GM19240 (cell line): ENCODE measurements around the gene PAX7.
"Not testable (repeated sequence)": the region's sequence is repeated elsewhere in the genome, so short reads cannot be mapped to it uniquely, and the experiment has no call there.

Source experiments
- DNase-seq: peaks from one replicate; pipeline ENCODE4 v3.0.0; 2011; ENCODE audit warnings: low spot score; ENCODE audit not compliant: insufficient read length

PAX7 gene

DNA sequence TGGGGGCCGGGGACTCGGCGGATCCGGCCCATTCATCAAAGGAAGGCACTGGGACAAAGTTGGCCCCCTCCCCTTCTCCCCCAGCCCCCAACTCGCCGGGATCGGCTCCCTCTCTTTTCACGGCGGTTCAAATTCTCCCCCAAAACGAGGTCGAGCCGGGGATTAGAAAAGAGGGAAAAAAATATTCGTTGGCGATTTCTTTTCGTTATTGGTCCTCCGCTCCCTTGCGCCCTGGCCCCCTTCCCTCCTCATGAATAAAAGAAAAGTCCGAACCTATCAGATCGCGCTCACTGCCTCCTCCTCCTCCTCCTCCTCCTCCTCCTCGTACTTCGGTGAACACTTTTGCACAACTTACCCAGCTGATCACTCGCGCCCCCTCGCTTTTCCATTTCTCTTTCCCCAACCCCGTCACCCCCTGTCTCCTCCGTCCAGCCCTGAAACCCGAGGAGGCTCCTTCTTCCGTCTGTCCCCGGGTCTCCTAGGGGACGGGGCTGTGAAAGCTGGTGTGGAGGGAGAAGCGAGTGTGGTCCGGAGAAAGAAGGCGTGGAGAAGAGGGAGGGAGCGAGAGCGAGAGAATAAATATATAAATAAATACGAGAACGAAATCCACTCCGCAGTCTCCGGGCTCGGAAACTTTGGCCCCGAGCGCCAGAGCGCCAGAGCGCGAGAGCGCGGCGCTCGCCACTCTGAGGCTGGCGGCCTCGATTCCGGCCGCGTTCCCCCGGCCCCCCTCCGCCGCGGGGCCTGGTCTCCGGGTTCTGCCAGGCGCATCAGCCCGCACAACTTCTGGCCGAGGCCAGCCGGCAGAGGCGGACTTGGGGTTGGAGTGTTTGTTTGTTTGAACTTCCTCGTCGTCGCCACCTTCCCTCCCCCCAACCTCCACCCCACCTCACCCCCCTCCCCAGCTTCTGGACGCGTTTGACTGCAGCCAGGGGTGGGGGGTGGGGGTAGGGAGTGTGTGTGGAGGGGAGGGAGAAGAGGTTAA is at the start of gene PAX7:
Gene PAX7 (plus strand): TSS at position 336 of the 985 bp plus-strand sequence. CDS start 758 bp downstream, outside the sequence.
- no peak for DNase-seq

DNA sequence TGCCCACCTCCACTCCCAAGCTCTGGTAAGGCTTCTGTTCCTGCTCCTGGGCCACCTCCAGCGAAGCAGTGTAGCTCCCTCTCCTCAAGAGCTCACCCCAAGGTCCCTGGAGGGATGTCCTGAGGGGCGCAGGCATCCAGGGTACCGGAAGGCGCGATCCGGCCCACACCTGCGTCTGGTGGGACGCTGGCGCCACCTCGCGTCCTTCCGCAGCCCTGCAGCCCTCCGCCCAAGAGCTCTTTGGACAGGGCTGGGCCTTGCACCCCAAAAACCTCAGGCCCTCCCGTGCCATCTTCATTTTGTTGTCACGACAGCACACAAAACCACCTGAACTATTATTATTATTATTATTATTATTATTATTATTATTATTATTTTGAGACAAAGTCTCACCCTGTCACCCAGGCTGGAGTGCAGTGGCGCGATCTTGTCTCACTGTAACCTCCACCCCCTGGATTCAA is 49.2 kb upstream of the PAX7 start:
- DNase-seq = peak; percentile 66

DNA sequence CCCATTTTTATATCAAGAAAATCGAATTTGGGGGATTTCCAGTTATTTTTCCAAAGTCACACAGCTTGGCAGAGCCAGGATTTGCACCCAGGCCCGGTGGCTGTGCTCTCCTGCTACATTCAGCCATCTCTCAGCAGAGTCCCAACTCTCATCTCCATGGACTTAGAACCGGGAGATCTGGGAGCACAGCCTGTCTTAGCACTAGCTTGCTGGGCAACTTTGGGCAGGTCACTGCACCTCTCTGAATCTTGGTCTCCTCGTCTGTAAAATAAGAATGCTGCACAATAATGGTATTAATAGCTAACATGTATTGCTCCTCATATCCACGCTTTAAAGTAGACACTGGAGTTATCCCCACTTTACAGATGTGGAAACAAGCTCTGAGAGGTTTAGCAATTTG is 47.8 kb upstream of the PAX7 start:
- DNase-seq = no peak

DNA sequence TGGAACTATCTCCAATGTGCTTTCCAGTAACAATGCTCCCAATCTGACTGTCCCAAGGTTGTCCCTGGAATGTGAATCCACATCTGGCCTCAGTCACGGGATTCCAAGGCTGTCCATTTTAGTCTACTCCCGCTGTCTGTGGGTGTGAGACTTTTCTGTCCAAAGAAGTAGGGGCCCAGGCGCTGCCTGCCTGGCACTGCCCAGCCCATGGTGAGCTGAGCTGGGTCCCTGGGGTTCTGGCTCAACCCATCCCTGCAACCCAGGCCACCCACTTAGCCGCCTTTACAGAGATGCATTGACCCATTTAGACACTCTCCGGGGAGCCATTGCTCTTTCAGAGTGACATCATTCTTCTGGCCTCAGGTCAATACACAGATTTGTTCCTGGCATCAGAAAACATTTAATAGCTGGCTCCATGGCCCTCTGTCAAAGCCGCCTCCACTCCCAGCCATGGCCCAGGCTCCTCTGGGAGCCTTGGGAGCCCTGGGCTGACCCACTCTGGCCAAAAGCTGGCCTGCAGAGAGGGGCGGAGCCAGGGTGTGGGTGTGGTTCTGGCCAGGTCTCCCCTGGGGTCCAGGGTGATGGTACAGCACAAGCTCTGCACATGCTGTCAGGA is 47.2 kb upstream of the PAX7 start:
- DNase-seq = no peak

GRCh38 chr1:18586016-18586415 is 44.6 kb upstream of the PAX7 start:
- DNase-seq = not testable (repeated sequence)

GRCh38 chr1:18588093-18588492 is 42.6 kb upstream of the PAX7 start:
- DNase-seq = no peak

DNA sequence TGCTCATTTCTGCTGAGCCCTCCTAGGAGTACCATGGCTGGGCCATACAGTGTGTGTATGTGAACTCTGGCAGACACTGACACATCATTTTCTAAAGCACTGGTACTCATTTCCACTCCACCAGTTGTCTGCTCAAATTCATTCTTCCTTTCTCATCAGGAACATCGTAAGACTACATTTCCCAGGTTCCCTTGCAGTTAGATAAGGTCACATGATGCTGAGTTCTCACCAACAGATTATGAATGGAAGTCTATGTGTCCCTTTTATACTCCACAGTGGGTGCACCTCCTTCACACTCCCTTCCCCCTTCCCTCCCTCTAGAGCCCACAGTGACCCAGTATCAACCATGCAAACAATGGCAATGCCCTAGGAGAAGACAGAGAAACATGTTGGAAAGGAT is 38.3 kb upstream of the PAX7 start:
- DNase-seq = no peak

GRCh38 chr1:18597160-18598042 is 33.2 kb upstream of the PAX7 start:
- peak; percentile 32 for DNase-seq

GRCh38 chr1:18599086-18599485 is 31.6 kb upstream of the PAX7 start:
- DNase-seq = no peak

DNA sequence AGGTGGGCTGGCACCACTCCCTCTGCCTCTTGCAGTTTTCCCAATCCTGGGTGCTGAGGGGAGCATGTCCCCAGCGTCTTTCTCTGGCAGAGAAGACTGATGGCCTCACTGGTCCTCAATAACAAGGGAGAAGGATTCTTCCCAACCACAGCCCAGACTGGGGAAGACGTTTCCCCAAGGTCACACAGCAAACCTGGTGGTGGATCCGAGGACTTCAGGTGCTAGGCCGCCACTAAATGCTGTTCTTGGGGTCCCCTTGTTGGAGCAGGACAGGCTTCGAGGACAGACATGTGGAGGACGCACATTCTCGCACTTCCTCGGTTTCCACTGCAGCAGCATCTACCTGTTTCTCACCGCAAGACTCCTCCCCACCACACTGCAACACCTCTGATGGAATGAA is 30.9 kb upstream of the PAX7 start:
- no peak for DNase-seq

- DNase-seq = no peak
Observed at GRCh38 chr1:18602533-18603211, 28.0 kb upstream of the PAX7 start.

DNA sequence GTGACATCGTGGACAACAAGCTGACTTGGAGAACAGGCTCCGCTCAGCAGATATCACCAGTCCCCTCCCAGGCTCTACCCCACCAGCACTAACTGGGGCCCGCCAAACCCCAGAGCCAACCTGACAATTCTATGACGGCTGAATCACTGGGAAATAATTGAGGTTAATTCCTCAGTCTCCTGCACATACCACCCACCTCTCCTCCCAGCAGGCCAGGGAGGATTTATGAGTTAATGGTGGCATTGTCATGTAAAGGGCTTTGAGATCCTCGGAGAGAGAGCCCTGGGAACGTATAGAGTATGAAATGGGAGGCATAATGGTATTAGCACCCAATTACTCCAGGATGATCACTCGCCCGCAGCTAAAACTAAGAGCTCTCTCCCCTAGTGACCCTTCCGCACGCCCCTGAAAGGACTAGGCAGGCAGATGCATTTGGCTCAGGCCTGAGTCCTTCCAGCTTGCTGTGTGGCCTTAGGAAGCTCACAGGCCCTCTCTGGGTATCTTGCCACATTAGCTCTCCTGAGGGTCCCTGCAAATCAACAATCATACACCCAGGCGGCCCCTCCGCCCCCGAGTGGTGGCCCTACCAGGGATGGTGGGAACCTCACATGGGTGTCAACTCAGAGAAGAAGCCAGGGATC is 27.3 kb upstream of the PAX7 start:
- DNase-seq = no peak

GRCh38 chr1:18606443-18607288 is 24.0 kb upstream of the PAX7 start:
- DNase-seq = no peak

- no peak for DNase-seq
Observed at GRCh38 chr1:18607289-18607760, 23.3 kb upstream of the PAX7 start.

- no peak for DNase-seq
Observed at GRCh38 chr1:18608534-18608933, 22.1 kb upstream of the PAX7 start.

- no peak for DNase-seq
Observed at GRCh38 chr1:18611311-18611710, 19.3 kb upstream of the PAX7 start.

DNA sequence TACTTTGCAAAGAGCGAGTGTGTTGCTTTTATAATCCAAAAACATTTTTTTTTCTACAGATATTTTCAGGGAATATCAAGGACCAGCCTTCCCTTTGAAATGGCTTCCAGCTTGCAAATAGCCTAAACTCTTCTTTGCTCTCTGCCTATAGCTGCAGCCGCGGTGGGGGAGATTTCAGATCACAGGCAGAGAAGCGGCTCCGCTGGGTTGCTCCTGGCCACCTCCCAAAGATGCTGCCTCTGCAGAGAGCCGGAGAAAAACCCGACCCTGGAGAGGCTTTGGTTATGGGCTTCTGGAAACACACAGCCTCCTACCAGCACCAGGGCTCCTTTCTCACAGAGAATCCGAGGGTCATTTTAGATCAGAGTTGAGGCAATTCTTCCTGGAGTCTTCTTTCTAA is 18.6 kb upstream of the PAX7 start:
- no peak for DNase-seq

DNA sequence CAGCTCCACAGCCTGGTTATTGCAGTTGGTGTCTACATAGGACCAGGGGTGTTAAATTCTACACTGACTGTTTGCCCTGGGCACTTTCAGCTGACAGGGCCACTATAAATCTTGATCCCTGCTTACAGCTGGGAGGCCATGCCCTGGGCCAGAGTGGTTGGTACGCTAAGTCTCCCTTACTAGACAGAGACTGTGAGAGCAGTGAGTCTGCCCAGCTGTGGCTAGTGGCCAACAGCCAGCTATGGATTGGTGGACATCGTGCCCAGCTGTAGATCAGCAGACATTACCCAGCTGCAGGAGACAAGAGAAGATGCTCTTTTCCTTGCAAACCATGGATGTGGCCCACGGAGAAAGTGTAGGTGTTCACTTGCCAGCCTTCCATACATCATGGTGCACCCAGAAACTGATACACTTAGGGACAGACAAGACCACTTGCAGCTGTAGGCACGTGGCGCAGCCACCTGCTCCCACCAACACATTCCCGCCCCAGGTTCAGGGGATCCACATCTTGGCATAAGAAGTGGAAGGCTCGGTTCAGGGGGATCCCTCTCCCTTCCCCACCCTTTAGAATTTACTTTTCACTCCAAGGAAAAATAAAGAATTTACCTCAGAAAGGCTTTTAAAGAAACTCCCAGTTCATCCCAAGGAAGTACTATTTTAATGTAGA is 16.4 kb upstream of the PAX7 start:
- no peak for DNase-seq
